H1 (cell line): ENCODE measurements around the gene ARID1B. TPM values are rescaled to one million over a fixed set of nuclear protein-coding genes. Genes with fewer than 3 reads are reported as not detected.

Experiments used
- CTCF ChIA-PET: fragments of 300-600 bp; sonication (Branson Sonifier 250); formaldehyde crosslinking; loops from one replicate; lab custom pipeline; 2021; ENCODE audit not compliant: partially characterized antibody; lab: Charles Lee
- POLR2A ChIA-PET: fragments of 300-600 bp; sonication (Branson Sonifier 250); formaldehyde crosslinking; loops from one replicate; lab custom pipeline; 2021; ENCODE audit warnings: inconsistent platforms; ENCODE audit not compliant: partially characterized antibody; lab: Charles Lee
- DNase-seq, 2 experiments: peaks; one replicate each; pipeline versions ENCODE4 v3.0.0 to v3.0.0-alpha.2; 2010 to 2022; ENCODE audit warnings: low spot score in 2 of 2, low read depth in 1 of 2, mixed read lengths in 1 of 2
- FAIRE-seq: peaks from 2 replicates; lab custom pipeline; 2011; peaks lifted over from hg19 to GRCh38; lab: Jason Lieb, UNC
- H2AFZ ChIP-seq: 2 replicates; pipeline ENCODE4 v1.8.1; 2012; ENCODE audit warnings: low read length, inconsistent platforms
- H2AK5ac ChIP-seq: 2 replicates; pipeline ENCODE4 v1.6.1; 2013; ENCODE audit warnings: low read depth, low read length
- H2BK120ac ChIP-seq: replicated peaks from 2 replicates; pipeline ENCODE3; 2013; ENCODE audit warnings: low read depth, low read length, inconsistent platforms
- H2BK12ac ChIP-seq: 2 replicates; pipeline ENCODE4 v1.6.1; 2013; ENCODE audit warnings: low read depth, low read length
- H2BK15ac ChIP-seq: 2 replicates; pipeline ENCODE4 v1.6.1; 2013; ENCODE audit warnings: low read length
- H2BK20ac ChIP-seq: 2 replicates; pipeline ENCODE4 v1.6.1; 2013; ENCODE audit warnings: low read length
- H2BK5ac ChIP-seq: 2 replicates; pipeline ENCODE4 v1.6.1; 2013; ENCODE audit warnings: low read depth, low read length
- H3K14ac ChIP-seq: 2 replicates; pipeline ENCODE4 v1.6.1; 2013; ENCODE audit warnings: inconsistent platforms; ENCODE audit not compliant: insufficient read length
- H3K18ac ChIP-seq: 2 replicates; pipeline ENCODE4 v1.6.1; 2013; ENCODE audit warnings: low read length; ENCODE audit errors: extremely low read depth
- H3K23ac ChIP-seq: 2 replicates; pipeline ENCODE4 v1.6.1; 2013; ENCODE audit warnings: inconsistent platforms; ENCODE audit not compliant: insufficient read length
- H3K23me2 ChIP-seq: 2 replicates; pipeline ENCODE4 v1.6.1; 2013; ENCODE audit warnings: low read depth, low read length
- H3K27ac ChIP-seq: 2 replicates; pipeline ENCODE4 v1.6.1; 2011; ENCODE audit warnings: low read depth, low read length, inconsistent platforms
- H3K27me3 ChIP-seq, 4 experiments: replicated peaks in 1 of 4; 1 replicate in 1 of 4; 2 replicates in 3 of 4; pipeline versions ENCODE4 v1.6.1 to v1.8.1; 2011 to 2013; ENCODE audit warnings: low read length in 3 of 4, mild to moderate bottlenecking in 3 of 4, inconsistent platforms in 2 of 4, mixed read lengths in 2 of 4, moderate library complexity in 1 of 4; ENCODE audit not compliant: control insufficient read depth in 3 of 4, insufficient read depth in 3 of 4; ENCODE audit errors: extremely low read depth in 1 of 4
- H3K36me3 ChIP-seq, 4 experiments: 2 replicates each; pipeline versions ENCODE4 v1.6.1 to v1.8.1; 2011 to 2013; ENCODE audit warnings: mild to moderate bottlenecking in 4 of 4, low read length in 3 of 4, moderate library complexity in 2 of 4, control low read depth in 1 of 4, inconsistent platforms in 1 of 4; ENCODE audit not compliant: insufficient read depth in 4 of 4, control insufficient read depth in 2 of 4
- H3K4ac ChIP-seq: replicated peaks from 2 replicates; pipeline ENCODE3; 2013; ENCODE audit warnings: low read length, low read depth, mixed read lengths, inconsistent platforms; ENCODE audit not compliant: insufficient read length
- H3K4me1 ChIP-seq, 4 experiments: replicated peaks in 1 of 4; 1 replicate in 1 of 4; 2 replicates in 3 of 4; pipeline versions ENCODE4 v1.6.1 to v1.8.1; 2011 to 2013; ENCODE audit warnings: low read length in 3 of 4, inconsistent platforms in 2 of 4, mixed read lengths in 1 of 4; ENCODE audit not compliant: insufficient read depth in 4 of 4, control insufficient read depth in 3 of 4
- H3K4me2 ChIP-seq, 2 experiments: 2 replicates each; pipeline versions ENCODE4 v1.6.1 to v1.8.1; 2011 to 2013; ENCODE audit warnings: low read depth in 2 of 2, low read length in 2 of 2, control low read depth in 1 of 2, inconsistent platforms in 1 of 2, mild to moderate bottlenecking in 1 of 2; ENCODE audit not compliant: insufficient read depth in 1 of 2
- H3K4me3 ChIP-seq, 4 experiments: fragments of 200-600, 300-600 bp in 1 of 4; sonication (generic), shearing (Covaris generic), sonication (Bioruptor Twin) in 1 of 4; 2 replicates each; pipeline versions ENCODE4 v1.5.1 to v1.8.1; 2011 to 2016; ENCODE audit warnings: low read length in 4 of 4, low read depth in 3 of 4, control low read depth in 2 of 4, inconsistent platforms in 2 of 4, mild to moderate bottlenecking in 2 of 4, mixed read lengths in 1 of 4, moderate library complexity in 1 of 4; ENCODE audit not compliant: insufficient read depth in 2 of 4; ENCODE audit errors: extremely low read depth in 1 of 4
- H3K56ac ChIP-seq: replicated peaks from 2 replicates; pipeline ENCODE3; 2013; ENCODE audit warnings: low read depth, mild to moderate bottlenecking, mixed read lengths, low read length, inconsistent platforms; ENCODE audit not compliant: insufficient read length
- H3K79me1 ChIP-seq: 2 replicates; pipeline ENCODE4 v1.6.1; 2013; ENCODE audit warnings: low read depth, low read length, control low read depth
- H3K79me2 ChIP-seq, 2 experiments: 2 replicates each; pipeline versions ENCODE4 v1.6.1 to v1.8.1; 2012 to 2013; ENCODE audit warnings: low read length in 2 of 2, mild to moderate bottlenecking in 2 of 2, inconsistent platforms in 1 of 2; ENCODE audit not compliant: insufficient read depth in 2 of 2, control insufficient read depth in 1 of 2
- H3K9ac ChIP-seq, 4 experiments: replicated peaks in 1 of 4; 1 replicate in 1 of 4; 2 replicates in 3 of 4; pipeline versions ENCODE4 v1.6.1 to v1.8.1; 2011 to 2013; ENCODE audit warnings: low read depth in 3 of 4, low read length in 3 of 4, control low read depth in 2 of 4, mild to moderate bottlenecking in 2 of 4, moderate library complexity in 2 of 4, inconsistent platforms in 1 of 4; ENCODE audit errors: extremely low read depth in 1 of 4
- H3K9me3 ChIP-seq, 2 experiments: 2 replicates each; pipeline versions ENCODE4 v1.6.1 to v1.8.1; 2012 to 2013; ENCODE audit warnings: mild to moderate bottlenecking in 2 of 2, moderate library complexity in 2 of 2, control low read depth in 1 of 2, inconsistent platforms in 1 of 2, low read depth in 1 of 2, low read length in 1 of 2, mixed read lengths in 1 of 2; ENCODE audit not compliant: insufficient read depth in 2 of 2
- H4K20me1 ChIP-seq, 2 experiments: replicated peaks in 1 of 2; 2 replicates each; pipeline versions ENCODE3 to v1.8.1; 2011 to 2013; ENCODE audit warnings: inconsistent platforms in 2 of 2, low read length in 2 of 2, mild to moderate bottlenecking in 1 of 2; ENCODE audit not compliant: insufficient read depth in 2 of 2, control insufficient read depth in 1 of 2
- H4K5ac ChIP-seq: 2 replicates; pipeline ENCODE4 v1.6.1; 2013; ENCODE audit warnings: low read length, low read depth, mixed read lengths, inconsistent platforms; ENCODE audit not compliant: insufficient read length
- H4K8ac ChIP-seq: 2 replicates; pipeline ENCODE4 v1.8.0; 2013; ENCODE audit warnings: mild to moderate bottlenecking, moderate library complexity, low read length, inconsistent platforms; ENCODE audit not compliant: insufficient read depth; ENCODE audit errors: extremely low read depth
- H4K91ac ChIP-seq: replicated peaks from 2 replicates; pipeline ENCODE3; 2013; ENCODE audit warnings: low read length, mixed read lengths, inconsistent platforms; ENCODE audit not compliant: insufficient read length
- BCL11A ChIP-seq, 2 experiments: IDR thresholded peaks; one replicate each; pipeline ENCODE4 v1.6.1; 2011; ENCODE audit warnings: low read depth in 2 of 2, low read length in 2 of 2, mild to moderate bottlenecking in 2 of 2
- CBX8 ChIP-seq: fragments of 300-800, 300-1000 bp; sonication (generic); IDR thresholded peaks from 2 replicates; pipeline ENCODE4 v1.7.1; 2016; ENCODE audit warnings: low read depth, low read length, borderline replicate concordance
- CHD2 ChIP-seq: IDR thresholded peaks from 2 replicates; pipeline ENCODE4 v1.6.1; 2012; ENCODE audit warnings: low read length, improper control_type of control experiment
- EZH2 ChIP-seq: fragments of 200-600 bp; sonication (generic); IDR thresholded peaks from 2 replicates; pipeline ENCODE4 v1.7.1; 2012; ENCODE audit warnings: low read depth, mild to moderate bottlenecking, moderate library complexity, low read length, inconsistent platforms; ENCODE audit not compliant: severe bottlenecking
- FOSL1 ChIP-seq: IDR thresholded peaks from 2 replicates; pipeline ENCODE4 v1.6.1; 2011; ENCODE audit warnings: mild to moderate bottlenecking, low read depth, low read length, moderate library complexity; ENCODE audit not compliant: insufficient read depth
- KDM1A ChIP-seq: fragments of 200-600, 300-600 bp; sonication (generic); IDR thresholded peaks from 2 replicates; pipeline ENCODE4 v1.7.1; 2016; ENCODE audit warnings: mild to moderate bottlenecking, low read length, borderline replicate concordance
- KDM4A ChIP-seq: IDR thresholded peaks from one replicate; pipeline ENCODE4 v1.7.1; 2012; ENCODE audit warnings: low read depth, mild to moderate bottlenecking, moderate library complexity, low read length, inconsistent platforms; ENCODE audit not compliant: severe bottlenecking
- KDM5A ChIP-seq: fragments of 200-600 bp; IDR thresholded peaks from 2 replicates; pipeline ENCODE4 v1.7.1; 2012; ENCODE audit warnings: mild to moderate bottlenecking, low read length, inconsistent platforms, mixed read lengths
- MAFK ChIP-seq: IDR thresholded peaks from 2 replicates; pipeline ENCODE4 v1.6.1; 2012; ENCODE audit warnings: low read depth, mild to moderate bottlenecking, improper control_type of control experiment, low read length
- NRF1 ChIP-seq: IDR thresholded peaks from 2 replicates; pipeline ENCODE4 v1.6.1; 2011; ENCODE audit warnings: mild to moderate bottlenecking, low read depth, low read length, improper control_type of control experiment
- SUZ12 ChIP-seq: fragments of 200-600 bp; sonication (generic); IDR thresholded peaks from 2 replicates; pipeline ENCODE4 v1.6.1; 2012; ENCODE audit warnings: mild to moderate bottlenecking, inconsistent platforms, low read length, moderate library complexity, mixed read lengths
- TBP ChIP-seq: IDR thresholded peaks from 2 replicates; pipeline ENCODE4 v1.6.1; 2011; ENCODE audit warnings: low read depth, low read length, improper control_type of control experiment
- TCF12 ChIP-seq: IDR thresholded peaks from 2 replicates; pipeline ENCODE4 v1.6.1; 2011; ENCODE audit warnings: low read depth, mild to moderate bottlenecking, low read length
- WGBS, 2 experiments: shearing (Covaris generic) in 1 of 2; methylation state at CpG; one replicate each; pipeline versions ENCODE4 v1.1.6 to v1.1.7; 2013 to 2015; ENCODE audit warnings: low lambda C conversion rate in 2 of 2, mixed read lengths in 2 of 2, inconsistent platforms in 1 of 2, low coverage in 1 of 2, missing lambda C conversion rate in 1 of 2; ENCODE audit not compliant: insufficient replicate concordance in 2 of 2, insufficient coverage in 1 of 2, insufficient read length in 1 of 2; ENCODE audit errors: extremely low coverage in 1 of 2, missing lambda C conversion rate in 1 of 2; 5-methylcytosine and 5-hydroxymethylcytosine counted together
- polyA plus RNA-seq, 7 experiments: library from polyadenylated mRNA; depleted of rRNA in 3 of 7; stranded (reverse) in 5 of 7; unstranded in 2 of 7; fragments of >200 nt in 5 of 7; fragments of 200-250 nt in 2 of 7; gene quantifications; 1 replicate in 5 of 7; 2 replicates in 1 of 7; 4 replicates in 1 of 7; pipeline versions ENCODE4 v1.2.1 to v1.2.3, GENCODE V29; 2011 to 2013; ENCODE audit warnings: missing spikeins in 2 of 7, mixed read lengths in 2 of 7
- total RNA-seq: library from RNA; stranded (reverse); fragmentation: NEBNext Ultra II Directional; extraction: Animal tissue kit (Norgen Biotek cat#: 25700); gene quantifications from 2 replicates; pipeline ENCODE4 v1.2.1, GENCODE V29; 2021

ARID1B gene
- total and polyA plus RNA-seq, 2 of the 8 experiments (the other 6 are each of a cell fraction or from before 2014, with no cell fraction given) = 24.3 to 70.3 TPM

- Histone ChIP-seq H3K27ac (no peak overlapping the region), H4K20me1 (peaks cover 16 to 26% of the 10 kb centered on the region in 2 experiments), H3K14ac (no peak overlapping the region), H2BK15ac (no peak overlapping the region), H3K4me2 (peak overlapping the region; percentile 57; a peak in 3 of 4 replicates), H2BK120ac (no peak overlapping the region), H3K18ac (no peak overlapping the region), H3K23me2 (peaks cover 2% of the 10 kb centered on the region; the same call in 1 of the 2 replicates), H2AFZ (no peak overlapping the region), H3K27me3 (no peaks in the 10 kb centered on the region), H2BK5ac (no peak overlapping the region), H2BK12ac (no peak overlapping the region), H3K23ac (no peak overlapping the region), H3K4ac (no peak overlapping the region), H3K79me2 (peaks cover 44 to 100% of the 10 kb centered on the region in 2 experiments), H3K79me1 (peaks cover 13% of the 10 kb centered on the region), H3K4me1 (peaks cover 8 to 43% (median 28%) of the 10 kb centered on the region in 4 experiments), H2AK5ac (no peak overlapping the region; the same call in 1 of the 2 replicates), H4K5ac (no peak overlapping the region), H3K56ac (no peak overlapping the region), H3K4me3 (peak overlapping the region in 1 of 4 experiments; percentile 35; a peak in 2 of 8 replicates), H3K9ac (no peak overlapping the region), H3K9me3 (no peaks in the 10 kb centered on the region), H4K91ac (no peak overlapping the region), H3K36me3 (peaks cover 0 to under 1% (median 0%) of the 10 kb centered on the region in 4 experiments; a peak in 1 of 8 replicates), H2BK20ac (no peak overlapping the region), H4K8ac (no peak overlapping the region)
- FAIRE-seq = no peak
- ChIA-PET POLR2A (interaction anchor here (1.0 to 5.5 kb wide), 3 partner anchors 8 to 16 kb away, joined by 3 to 32 read pairs (median 4); partner anchors contain the start of gene ARID1B), CTCF (no interaction called here)
- 78% methylated on average over 3 of the region's 3 CpGs; no CpG with 5 or more reads in 1 of the 2 experiments for WGBS, 2 experiments
- DNase-seq = no peak
- TF ChIP-seq TBP = no peak
- TF ChIP-seq MAFK = no peak
- no peak for TF ChIP-seq EZH2
- TF ChIP-seq CHD2 = no peak
- TF ChIP-seq BCL11A (IDR thresholded peaks at IDR 0.05; ENCODE audit: low read depth in 2 of 2, low read length in 2 of 2) = no peak
- TF ChIP-seq TCF12 = no peak
- TF ChIP-seq FOSL1 = no peak
- TF ChIP-seq CBX8 = no peak
- no peak for TF ChIP-seq KDM5A
- TF ChIP-seq KDM1A = no peak
- TF ChIP-seq SUZ12 = no peak
- no peak for TF ChIP-seq NRF1
- TF ChIP-seq KDM4A = no peak
Measured at GRCh38 chr6:156790711-156791319, 13.6 kb downstream of the ARID1B start.
